ENCODE measurements around the gene SURF6.
"Not testable (repeated sequence)": the region's sequence is repeated elsewhere in the genome, so short reads cannot be mapped to it uniquely, and the experiment has no call there.

Gene SURF6

GRCh38 chr9:133283255-133284032, 52.5 kb downstream of the SURF6 start:
- not testable (repeated sequence) for DNase-seq

GRCh38 chr9:133282464-133283238, 53.3 kb downstream of the SURF6 start:
- DNase-seq = no peak

- DNase-seq = no peak
Observed at GRCh38 chr9:133280392-133280791, 55.6 kb downstream of the SURF6 start.

Data from right hindlimb (tissue), 1 donor.